ENCODE data around the gene E2F3.
A peak's percentile ranks its signal among the peaks of the same experiment; 100 is the strongest.

E2F3 gene

DNA sequence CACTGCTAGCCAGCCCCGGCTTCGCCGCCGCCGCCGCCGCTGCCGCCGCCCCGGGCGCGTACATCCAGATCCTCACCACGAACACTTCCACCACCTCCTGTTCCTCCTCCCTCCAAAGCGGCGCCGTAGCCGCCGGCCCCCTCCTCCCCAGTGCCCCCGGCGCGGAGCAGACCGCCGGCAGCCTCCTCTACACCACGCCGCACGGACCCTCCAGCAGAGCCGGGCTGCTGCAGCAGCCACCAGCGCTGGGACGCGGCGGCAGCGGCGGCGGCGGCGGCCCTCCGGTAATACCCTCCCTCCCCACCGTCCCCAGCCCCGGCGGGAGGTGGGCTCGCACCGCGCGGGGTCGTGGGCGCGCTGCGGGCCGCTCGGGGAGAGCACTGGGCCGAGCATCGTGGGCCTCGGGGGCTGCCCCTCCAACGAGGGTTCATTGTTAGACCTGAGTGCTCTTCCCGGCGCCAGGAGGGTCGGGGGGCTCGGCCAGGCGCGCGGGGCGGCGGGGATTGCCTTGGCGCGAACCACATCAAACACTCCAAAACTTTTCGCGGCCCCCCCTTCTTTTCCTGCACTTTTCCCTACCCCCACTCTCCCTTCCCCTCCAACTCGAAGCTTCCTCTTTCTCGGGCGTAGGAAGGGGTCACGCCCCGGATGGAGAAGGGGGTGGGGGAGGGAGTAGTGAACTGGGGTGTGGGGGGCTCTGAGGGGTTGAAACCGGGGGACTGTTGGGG lies 827 bp downstream of the E2F3 start:
- peak in 1 of 2 experiments; percentile 18 for DNase-seq

DNA sequence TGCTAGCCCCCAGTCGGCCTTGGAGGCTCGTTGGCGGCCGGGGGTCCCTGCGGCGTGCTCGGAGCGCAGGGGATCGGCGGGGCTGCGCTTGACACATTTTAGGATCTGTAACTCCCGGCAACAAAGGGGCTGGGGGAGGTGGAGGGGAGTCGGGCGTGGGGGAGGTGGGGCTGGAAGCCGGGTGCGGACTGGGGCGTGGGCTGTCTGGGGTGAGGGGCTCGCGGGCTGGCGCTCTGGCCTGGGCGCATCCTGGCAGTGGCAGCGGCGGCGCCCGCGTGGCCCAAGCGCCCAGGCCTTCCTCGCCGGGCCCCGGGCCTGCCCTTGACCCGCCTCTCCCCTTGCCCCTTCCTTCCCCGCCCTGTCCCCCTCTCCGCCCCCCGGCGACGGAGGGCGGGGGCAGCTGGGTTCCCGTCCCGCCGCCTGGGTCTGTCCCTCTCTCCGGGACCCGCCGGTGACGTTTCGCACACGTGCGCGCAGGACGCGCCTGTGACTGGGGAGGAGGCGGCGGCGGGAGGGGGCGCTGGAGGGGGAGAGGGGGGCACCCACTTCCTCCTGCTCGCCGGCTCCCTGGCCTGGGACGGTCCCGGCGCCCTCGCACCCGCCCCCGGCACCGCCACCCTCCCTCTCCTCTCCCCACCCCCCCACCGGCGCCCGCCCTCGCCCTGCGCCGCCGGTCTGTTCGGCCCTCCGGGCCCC lies 1.5 kb downstream of the E2F3 start:
- peak in 1 of 2 experiments; percentile 56 for DNase-seq

DNA sequence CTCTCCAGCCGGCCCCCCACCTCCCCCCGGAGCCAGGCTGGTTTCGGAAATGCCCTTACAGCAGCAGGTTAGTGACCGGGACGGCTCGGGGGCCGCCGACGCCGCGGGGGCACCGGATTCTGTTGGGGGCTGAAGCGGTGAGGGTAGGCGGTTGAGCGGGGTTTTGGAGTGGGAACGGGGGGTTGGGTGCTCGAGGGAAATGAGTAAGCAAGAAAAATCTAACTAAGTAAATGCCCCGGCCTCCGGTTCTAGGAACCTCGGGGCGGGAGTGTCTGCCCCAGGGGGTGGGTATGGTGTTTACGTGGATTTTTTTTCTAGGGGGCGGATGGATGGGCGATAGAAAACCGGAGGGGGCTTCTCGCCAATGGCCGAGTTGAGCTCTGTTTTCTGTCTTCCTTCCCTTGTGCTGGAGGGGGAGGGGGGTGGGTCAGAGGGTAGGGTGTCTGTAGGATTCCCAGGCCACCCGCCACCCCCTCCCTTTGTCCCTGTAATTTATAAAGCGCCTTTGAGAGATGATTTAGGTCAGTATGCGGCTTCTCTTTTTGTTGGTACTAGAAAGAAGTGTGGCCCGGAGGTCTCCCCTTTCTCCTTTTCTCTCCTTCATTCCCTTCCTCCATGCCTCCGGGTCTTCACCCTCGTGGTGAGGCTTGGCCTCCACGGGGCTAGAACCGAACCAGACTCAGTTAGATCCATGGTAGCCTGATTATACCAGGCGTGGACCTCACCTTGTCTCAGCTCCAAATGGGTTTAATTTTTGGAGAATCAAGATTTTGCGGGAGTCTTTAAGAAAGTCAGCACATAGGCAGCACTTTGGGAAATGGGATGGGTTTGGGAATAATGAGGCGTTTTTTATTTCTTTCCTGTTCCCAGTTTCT lies 2.3 kb downstream of the E2F3 start:
- no peak for DNase-seq

DNA sequence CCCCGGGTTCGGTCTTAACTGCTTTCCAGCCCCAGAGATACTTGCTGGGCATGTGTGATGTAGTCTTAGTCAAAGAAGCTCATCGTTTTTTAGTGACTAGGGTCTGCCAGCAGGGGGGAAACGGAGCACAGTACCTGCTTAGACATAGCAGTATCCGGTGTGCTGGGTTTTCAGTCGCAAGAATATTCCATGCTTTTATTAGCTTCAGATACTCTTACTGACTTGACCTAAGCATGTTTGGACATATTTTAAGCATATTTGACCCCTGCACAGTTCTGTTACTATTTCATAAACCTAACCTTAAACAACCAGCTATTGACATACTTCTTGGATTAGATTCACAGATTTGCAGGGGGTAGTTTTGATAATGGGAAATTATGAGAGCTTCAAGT lies 3.0 kb downstream of the E2F3 start:
- no peak for DNase-seq

DNA sequence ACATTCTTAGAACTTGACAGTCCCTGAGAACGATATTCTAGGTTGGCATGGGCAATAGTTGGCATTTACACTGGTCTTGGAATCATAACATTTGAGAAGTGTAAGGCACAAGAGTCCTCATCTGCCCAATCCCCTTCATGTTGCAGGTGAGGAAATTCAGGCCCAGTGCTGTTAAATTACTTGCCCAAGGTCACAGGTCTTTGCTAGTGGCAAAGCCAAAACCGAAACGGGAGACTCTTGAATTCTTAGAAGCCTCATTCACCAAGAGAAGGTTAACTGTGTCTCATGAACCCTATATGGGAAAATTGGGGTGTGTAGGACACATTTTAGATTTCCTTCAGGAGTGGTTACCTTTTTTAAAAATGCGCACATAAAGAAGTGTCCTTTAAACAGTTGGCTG lies 7.2 kb downstream of the E2F3 start:
- no peak for DNase-seq

DNA sequence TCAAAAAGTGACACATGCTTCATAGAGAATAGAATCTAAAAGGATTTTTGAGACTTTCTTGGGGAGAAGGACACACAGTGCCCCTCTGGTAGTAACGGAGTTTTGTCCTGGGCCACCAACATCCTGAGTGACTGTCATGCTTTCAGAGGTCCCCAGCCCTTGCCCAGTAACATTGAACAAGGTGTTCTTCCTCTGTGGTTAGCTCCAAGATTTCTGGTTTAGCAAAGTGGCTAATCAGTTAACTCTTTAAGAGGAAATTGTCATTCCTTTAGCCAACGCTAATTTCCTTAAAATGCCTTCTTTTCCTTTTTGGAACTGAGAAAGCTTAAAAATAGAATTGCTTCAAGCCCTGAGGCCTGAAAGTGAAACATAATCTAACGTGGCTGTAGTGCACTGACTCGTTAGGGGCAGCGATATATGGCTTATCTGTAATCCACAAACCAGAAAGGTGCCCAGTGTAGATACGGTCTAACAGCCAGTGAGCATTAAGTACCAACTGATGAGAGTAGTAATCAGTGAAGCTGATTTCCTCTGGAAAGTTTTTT lies 7.8 kb downstream of the E2F3 start:
- no peak for DNase-seq

DNA sequence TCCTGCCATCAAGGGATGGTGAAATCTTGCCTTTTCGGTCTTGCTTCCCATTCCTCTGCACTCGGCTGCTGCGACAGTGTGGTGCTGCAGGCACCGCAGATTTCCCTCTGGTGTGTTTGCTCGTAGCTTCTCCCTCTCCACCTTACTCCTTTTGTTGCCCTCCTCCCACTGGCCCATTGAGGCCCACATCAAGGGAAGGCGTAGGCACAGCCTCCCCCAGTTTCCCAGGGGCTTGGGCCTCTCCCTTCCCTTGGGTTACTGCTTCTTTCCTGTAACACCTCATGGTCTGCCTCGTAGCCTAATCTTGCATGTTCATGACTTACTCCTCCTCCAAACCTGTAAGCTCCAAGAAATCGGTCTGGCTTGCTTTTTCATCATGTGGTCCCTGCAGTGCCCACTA lies 9.9 kb downstream of the E2F3 start:
- DNase-seq = no peak

DNA sequence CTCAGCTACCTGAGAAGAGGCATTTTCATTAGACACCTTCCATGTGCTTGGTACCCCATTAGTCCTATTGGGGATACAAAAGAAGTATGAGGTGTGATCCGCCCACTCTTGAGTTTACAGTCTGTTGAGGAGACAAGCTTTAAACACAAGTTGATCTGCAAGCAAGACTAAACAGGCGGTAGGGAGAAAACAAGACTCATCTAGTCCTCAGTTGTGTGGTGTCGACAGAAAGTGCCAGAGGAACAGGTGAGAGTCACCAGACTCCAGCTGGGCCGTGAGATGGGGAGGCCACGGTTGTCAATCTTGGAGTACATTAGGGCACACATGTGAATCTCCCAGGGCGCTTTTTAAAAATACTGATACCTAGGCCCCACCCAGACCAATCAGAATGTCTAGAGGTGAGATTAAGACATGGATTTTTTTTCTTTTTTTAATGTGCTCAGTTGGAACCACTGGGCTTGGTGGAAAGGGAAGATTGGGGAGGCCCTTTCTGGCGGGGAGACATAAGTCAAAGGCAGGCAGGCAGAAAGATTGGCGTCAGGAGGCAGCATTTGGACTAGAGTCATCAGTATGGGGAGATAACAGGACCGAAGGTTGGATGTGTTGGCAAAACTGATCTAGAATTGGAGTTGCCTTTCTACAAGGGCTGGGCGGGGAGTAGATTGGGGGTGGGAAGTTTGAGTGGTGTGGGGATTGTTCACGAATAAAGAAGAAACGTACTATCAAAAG lies 10.4 kb downstream of the E2F3 start:
- DNase-seq = no peak

DNA sequence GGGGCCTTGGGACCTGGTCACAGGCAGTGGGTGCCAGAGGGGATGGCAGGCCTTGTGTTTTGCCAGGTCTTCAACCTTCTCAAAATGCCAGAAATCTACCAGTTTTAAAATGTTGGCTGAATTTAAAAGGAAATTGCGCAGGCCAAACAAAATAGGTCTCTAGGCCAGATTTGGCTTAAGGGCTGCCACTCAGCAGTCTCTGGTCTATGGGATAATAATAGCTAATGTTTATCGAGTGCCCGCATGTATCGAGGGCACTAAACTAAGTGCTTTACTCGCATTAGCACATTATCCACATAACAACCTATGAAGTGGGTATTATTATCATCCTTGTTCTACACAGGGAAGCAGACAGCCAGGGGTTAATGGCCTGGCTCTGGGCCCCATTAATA lies 11.0 kb downstream of the E2F3 start:
- no peak for DNase-seq

DNA sequence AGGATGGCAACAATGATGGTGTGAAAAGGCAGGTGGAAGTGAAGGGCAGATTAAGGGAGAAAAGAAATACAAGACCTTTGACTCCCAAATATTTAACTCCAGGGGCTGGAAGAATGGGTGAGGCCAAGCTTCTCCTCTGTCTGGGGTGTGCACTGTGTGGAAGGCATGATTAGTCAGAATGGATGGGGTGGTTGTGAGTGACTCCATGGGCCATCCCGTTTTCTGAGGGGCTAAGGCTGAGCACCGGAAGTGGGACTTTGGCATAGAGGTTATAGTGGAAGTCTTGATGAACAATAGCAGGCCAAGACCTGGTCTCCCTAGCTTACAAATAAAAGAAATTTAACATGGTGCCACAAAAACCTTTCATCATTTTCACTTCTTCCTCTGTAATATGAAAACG lies 12.1 kb downstream of the E2F3 start:
- DNase-seq = no peak

DNA sequence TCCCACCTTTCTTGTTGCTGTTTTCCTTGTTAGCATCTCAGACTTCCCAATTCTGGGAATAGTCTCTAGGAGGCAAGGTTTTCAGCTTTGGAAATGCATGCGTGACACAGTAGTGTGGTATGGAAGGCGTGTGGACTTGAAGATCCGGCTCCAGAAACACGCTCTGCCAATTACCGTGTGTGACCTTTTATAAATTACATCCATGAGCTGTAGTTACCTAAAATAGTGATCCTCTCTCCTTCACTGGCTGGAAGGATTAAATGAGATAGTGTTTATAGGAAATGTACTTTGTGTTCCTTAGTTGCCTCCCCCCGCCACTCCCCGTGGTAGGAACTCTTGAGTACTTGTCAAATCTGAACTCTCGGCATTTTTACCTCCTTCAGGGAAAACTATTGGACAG lies 13.0 kb downstream of the E2F3 start:
- DNase-seq = no peak

DNA sequence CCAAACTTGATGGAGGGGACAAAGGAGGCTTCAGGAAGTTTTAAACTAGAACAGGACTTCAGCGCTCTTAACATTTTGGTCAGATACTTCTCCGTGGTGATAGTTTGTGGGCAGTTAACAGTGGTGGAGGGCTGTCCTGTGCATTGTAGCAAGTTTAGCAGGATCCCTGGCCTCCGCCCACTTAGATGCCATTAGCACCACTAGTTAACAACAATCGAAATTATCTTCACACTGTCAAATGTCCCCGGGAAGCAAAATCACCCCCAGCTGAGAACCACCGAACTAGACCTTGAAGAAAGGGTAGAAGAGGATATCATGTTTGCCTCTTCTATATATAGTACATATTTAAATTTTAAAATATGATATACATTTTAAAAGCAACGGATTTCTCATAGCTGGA lies 13.6 kb downstream of the E2F3 start:
- DNase-seq = no peak

DNA sequence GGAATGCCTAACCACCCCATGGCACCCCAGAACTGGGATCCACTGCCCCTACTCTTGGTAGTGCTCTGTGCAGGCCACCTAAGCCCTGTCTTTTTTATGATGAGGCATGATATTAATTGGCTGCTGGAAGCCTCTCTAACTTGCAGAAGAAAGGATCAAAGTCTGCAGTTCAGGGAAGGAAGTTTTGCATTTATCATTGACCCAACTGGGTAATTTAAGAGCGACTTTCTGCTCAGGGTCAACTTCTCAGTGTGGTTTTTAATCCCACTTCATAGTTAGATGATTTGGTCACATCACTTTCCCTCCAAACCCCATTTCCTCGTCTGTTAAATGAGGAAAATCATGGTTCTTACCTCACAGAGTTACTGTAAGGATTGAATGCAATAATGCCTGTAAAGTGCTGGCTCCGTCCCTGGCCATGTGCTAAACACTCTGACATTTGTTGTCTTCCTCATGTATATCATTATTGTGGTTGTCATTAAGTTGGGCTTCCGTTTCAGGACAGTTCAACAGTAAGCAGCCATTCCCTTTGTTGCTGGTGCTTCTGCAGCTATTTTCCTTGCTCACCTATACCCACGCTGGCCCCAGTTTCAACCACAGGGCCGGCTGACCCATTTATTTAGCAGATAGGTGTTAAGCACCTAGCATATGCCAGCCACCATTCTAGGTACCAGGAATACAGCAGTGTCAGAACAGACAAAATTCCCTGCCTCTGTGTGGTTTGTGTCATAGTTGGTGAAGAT lies 14.2 kb downstream of the E2F3 start:
- DNase-seq = no peak

DNA sequence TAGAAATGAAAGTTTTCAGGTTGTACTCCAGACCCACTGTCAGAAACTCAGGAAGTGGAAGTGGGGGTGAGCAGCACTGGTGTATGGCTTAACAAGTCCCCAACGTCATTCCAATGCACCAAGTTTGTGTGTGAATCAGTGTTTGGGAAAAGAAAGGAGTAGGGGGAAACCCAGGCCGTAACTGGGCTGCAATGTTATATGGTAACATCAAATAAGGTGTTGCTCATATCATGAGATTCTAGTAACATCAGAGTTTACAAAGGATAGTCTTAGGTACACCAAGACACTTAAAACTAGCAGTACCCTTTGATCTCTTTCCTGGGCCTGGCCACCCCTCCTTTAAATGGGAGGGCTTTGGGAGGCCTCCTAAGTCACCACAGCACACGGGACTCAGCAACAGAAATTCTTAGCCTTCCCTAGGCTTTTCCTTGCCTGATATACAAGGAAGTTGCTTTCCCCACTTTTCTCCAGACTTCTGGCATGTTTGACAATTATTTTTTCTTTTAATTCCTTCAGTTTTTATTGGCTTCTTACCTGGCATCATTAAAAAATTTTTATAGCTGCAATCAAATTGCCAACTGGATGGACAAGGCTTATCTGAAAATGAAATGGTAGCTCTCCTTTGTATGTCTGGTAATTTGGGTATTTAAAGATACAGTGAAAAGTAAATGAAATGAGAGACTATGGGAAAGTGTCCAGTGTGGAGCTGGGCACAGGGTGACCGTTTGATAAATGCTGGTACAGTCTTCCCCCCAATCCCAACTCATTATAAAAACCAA lies 15.1 kb downstream of the E2F3 start:
- DNase-seq = no peak

DNA sequence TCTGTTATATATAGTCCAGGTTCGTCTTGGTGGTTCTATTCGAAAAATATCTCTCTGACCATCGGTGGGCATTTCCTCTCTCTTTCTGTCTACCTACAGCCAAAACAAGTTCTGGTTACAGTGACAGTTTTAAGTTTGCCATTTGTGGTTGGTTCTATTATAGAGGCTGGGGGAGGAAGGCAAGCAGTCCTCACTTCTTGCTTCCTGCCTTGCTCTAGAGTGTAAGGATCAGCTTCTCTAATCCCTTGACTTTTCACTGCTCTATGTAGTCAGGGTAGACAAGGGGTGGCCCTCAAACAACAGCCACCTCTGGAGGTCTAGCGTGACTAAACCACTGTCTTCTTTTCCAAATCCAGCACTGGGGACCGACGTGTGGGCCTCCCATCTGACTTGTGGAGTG lies 16.1 kb downstream of the E2F3 start:
- DNase-seq = no peak

DNA sequence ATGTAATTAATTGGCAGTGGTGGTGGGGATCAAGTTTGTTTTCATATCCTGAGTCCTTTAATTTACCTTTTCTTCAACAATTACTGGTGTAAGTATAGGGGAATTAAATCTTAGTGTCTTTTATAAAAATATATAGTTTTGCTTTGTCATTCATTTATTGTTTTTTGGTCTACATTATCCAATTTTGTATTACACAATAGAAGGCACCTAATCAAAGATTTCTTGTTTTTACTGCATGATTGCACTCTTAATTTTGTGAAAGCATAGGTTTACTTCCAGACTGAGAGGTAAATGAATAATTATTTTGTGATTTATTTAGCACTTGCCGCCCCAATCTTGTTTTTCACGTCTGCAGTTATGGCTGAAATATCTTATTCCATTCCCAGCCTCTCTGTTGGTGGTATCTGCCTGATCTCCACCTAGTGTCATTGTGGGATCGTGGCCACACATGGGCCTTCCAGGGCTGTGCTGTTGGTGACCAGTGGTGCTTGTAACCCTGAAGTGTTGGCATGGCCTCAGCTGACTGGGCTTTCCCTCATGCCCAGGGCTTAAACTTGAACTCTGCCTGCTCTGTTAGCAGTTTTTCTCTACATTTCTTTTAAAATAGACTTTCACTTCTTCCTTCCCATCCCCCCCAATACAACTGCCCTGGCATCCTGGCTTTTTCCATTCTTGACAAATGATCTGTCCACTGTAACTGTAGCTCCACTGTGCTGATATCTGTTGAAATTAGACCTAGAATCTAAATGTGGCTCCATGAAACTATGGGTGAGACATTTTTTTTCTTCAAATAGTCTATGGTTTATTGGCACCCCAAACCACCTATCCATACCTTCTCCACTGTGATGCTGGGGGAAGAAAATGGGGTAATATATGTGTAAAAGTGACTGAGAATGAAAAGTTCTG lies 24.8 kb downstream of the E2F3 start:
- no peak for DNase-seq

DNA sequence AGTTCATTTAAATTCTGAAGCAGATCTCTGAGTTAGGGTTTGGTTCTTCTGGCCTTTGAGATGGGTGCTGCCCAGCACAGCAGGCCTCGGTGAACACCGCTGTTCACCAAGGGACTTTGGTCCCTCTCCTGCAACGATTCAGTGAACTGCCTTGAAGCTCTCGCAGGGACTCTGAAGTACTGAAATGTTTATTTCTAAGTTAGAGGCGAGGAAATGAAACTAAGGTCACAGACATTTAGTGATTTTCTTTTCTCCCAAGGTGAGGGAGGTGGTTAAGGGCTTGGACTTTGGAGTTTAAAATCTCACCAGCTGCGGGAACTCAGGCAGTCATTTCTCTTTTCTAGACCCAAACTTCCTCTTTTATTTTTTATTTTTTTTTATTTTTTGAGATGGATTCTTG lies 26.2 kb downstream of the E2F3 start:
- DNase-seq = no peak

DNA sequence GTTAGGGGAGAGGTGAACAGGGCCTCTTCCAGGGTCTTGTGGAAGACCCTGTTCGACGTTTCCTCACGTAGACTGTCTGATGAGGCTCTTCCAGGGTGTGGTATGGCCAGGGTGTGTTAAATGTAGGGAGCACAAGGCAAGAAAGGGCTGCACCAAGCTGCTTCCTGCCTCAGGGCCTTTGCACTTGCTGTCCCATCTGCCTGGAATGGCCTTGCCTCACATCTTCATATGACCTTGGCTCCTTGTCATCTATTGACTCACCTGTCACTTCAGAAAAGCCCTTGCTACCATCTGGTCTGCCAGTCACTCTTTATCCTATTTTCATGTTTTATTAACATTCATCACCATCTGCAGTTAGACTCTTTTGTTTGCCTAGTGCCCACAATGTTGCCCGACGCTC lies 31.0 kb downstream of the E2F3 start:
- DNase-seq = no peak

DNA sequence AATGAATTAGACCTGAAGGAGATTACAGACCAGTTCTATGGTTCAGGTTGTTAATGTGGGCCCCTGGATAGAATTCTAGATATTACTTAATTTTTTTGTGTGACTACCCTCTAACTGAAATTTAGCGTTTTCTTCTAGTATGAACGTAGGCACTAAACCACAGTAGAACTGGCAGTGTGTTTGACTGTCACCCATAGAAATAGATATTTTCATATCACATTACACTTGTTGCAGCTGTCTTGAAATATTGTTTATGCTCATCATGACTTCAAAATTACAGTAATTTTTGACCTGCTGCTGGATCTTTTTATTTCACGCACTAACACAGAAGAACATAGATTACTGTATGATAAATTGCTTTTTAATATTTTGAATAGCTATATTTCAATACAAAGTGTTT lies 31.6 kb downstream of the E2F3 start:
- no peak for DNase-seq

DNA sequence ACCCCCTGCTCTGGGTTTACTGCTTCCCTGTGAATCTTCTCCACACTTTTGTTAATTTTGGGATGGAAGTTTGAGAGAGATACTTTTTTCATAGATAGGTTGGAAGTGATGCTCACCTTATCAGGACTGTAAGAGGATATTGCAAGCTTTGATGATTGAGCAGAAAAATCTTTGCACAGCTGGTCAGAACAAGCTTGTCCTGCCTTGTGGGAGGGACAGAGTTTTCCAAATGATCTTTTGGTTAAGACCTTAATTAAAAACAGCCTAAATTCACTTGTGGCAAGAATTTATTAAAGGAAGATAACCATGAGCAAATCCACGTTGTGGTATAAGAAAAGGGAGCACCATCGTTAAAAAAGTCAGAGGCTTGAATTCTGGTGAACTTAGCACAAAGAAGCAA lies 32.2 kb downstream of the E2F3 start:
- no peak for DNase-seq

Data from NCI-H187 (cell line).